Measurements from ENCODE around the gene PRRT2.

The PRRT2 gene

DNA sequence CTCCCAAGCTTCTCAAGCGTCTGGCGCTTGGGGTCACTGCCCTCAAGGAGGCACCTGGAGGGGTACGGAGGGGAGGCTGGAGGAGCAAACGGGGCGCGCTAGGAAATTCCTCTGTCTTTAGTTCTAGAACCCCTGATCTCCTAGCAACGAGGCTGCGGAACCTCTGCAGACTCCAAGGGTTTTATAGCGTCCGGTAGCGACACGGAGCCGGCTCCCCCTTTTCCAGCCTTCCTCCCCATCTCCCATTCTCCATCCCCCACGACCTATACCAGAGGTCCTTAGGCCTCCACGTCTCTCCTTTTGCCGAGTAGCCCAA is 51.6 kb downstream of the PRRT2 start:
- TF ChIP-seq, protein P1, sequence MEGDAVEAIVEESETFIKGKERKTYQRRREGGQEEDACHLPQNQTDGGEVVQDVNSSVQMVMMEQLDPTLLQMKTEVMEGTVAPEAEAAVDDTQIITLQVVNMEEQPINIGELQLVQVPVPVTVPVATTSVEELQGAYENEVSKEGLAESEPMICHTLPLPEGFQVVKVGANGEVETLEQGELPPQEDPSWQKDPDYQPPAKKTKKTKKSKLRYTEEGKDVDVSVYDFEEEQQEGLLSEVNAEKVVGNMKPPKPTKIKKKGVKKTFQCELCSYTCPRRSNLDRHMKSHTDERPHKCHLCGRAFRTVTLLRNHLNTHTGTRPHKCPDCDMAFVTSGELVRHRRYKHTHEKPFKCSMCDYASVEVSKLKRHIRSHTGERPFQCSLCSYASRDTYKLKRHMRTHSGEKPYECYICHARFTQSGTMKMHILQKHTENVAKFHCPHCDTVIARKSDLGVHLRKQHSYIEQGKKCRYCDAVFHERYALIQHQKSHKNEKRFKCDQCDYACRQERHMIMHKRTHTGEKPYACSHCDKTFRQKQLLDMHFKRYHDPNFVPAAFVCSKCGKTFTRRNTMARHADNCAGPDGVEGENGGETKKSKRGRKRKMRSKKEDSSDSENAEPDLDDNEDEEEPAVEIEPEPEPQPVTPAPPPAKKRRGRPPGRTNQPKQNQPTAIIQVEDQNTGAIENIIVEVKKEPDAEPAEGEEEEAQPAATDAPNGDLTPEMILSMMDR (IDR thresholded peaks at IDR 0.05; ENCODE audit: insufficient read depth, low read depth, low read length, missing control alignments) = no peak
- no peak for DNase-seq (ENCODE audit: low read depth)
- no peak overlapping the region for H3K4me3 ChIP-seq (ENCODE audit: low read depth, low read length)

GRCh38 chr16:29864205-29864604 is 52.2 kb downstream of the PRRT2 start:
- no peak for DNase-seq (ENCODE audit: low read depth)
- H3K4me3 ChIP-seq (ENCODE audit: low read depth, low read length) = no peak overlapping the region
- TF ChIP-seq, protein P1 (IDR thresholded peaks at IDR 0.05; ENCODE audit: insufficient read depth, low read depth, low read length, missing control alignments) = no peak
